IMR-90 (cell line): ENCODE data around the gene COX14.

Source experiments
- CEBPB ChIP-seq: IDR thresholded peaks from 2 replicates; pipeline ENCODE4 v1.6.1; 2012; ENCODE audit warnings: low read depth, low read length, improper control_type of control experiment
- POLR2A ChIP-seq: IDR thresholded peaks from 2 replicates; pipeline ENCODE4 v1.6.1; 2012; ENCODE audit warnings: mild to moderate bottlenecking, low read depth, low read length
- RAD21 ChIP-seq: IDR thresholded peaks from 2 replicates; pipeline ENCODE4 v1.6.1; 2012; ENCODE audit warnings: low read length, improper control_type of control experiment
- SMC3 ChIP-seq: fragments of 150-350 bp; IDR thresholded peaks from 2 replicates; pipeline ENCODE4 v1.6.1; 2016; ENCODE audit warnings: low read depth, mild to moderate bottlenecking, antibody characterized with exemption, low read length, moderate library complexity
- TF ChIP-seq, protein P1 (sequence below): conservative IDR thresholded peaks from 2 replicates; pipeline ENCODE4 v1.5.1; 2012; ENCODE audit warnings: mild to moderate bottlenecking, low read depth, low read length, improper control_type of control experiment
- TF ChIP-seq, protein P2 (sequence below): fragments of 150-350 bp; IDR thresholded peaks from 2 replicates; pipeline ENCODE4 v1.6.1; 2017; ENCODE audit warnings: mild to moderate bottlenecking, antibody characterized with exemption, low read length, low read depth

DNA sequence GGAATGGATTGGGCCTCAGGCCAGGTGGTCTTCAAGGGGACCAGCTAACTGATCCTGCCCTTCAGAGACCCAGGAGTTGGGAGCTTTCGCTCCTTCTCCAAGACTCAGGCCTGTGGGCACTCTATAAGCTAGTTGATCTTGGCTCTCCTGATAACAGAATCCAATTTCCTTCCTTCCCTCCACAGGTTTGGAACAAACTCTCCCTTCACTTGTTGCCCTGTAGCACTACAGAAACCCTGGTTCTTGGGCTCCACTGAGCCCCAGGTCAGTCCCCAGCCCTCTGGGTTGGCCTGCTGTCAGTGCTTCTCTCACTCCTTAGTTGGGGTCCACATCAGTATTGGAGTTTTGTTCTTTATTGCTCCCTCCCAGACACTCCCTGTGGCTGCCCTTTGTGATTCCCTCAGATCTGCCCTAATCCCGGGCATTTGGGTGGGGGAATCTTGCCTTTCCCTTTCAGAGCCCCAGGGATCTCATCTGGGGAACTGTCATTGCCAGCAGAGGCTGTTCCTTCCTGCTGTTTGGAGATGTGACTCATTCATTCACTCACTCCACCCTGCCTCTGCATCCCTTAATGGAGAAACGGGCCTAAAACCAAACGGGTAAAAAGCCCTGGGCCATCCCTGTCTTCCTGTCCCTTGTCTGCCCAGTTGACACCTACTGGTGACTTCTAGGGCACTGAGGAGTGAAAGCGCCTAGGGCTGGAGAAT is 12.6 kb upstream of the COX14 start:
- no peak for TF ChIP-seq SMC3
- TF ChIP-seq, protein P1, sequence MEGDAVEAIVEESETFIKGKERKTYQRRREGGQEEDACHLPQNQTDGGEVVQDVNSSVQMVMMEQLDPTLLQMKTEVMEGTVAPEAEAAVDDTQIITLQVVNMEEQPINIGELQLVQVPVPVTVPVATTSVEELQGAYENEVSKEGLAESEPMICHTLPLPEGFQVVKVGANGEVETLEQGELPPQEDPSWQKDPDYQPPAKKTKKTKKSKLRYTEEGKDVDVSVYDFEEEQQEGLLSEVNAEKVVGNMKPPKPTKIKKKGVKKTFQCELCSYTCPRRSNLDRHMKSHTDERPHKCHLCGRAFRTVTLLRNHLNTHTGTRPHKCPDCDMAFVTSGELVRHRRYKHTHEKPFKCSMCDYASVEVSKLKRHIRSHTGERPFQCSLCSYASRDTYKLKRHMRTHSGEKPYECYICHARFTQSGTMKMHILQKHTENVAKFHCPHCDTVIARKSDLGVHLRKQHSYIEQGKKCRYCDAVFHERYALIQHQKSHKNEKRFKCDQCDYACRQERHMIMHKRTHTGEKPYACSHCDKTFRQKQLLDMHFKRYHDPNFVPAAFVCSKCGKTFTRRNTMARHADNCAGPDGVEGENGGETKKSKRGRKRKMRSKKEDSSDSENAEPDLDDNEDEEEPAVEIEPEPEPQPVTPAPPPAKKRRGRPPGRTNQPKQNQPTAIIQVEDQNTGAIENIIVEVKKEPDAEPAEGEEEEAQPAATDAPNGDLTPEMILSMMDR: no peak
- no peak for TF ChIP-seq CEBPB
- no peak for TF ChIP-seq POLR2A
- no peak for TF ChIP-seq RAD21
- TF ChIP-seq, protein P2, sequence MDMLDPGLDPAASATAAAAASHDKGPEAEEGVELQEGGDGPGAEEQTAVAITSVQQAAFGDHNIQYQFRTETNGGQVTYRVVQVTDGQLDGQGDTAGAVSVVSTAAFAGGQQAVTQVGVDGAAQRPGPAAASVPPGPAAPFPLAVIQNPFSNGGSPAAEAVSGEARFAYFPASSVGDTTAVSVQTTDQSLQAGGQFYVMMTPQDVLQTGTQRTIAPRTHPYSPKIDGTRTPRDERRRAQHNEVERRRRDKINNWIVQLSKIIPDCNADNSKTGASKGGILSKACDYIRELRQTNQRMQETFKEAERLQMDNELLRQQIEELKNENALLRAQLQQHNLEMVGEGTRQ: no peak
